Melanocyte of skin (primary cell): ENCODE data around the gene ZBTB17. TPM values are rescaled to one million over a fixed set of nuclear protein-coding genes. Genes with fewer than 3 reads are reported as not detected.

ENCODE experiments used
- small RNA-seq, 2 donors: library from RNA; depleted of rRNA; stranded (forward); fragments of <200 nt; gene quantifications; one replicate each; pipeline ENCODE3, GENCODE V24; 2012
- total RNA-seq, 2 donors: library from RNA; depleted of rRNA; stranded (reverse); fragments of >200 nt; gene quantifications; 2 replicates each; pipeline ENCODE4 v1.2.3, GENCODE V29; 2012

The ZBTB17 gene
- 10 to 100 TPM; 26.0 to 40.6 TPM for total RNA-seq

DNA sequence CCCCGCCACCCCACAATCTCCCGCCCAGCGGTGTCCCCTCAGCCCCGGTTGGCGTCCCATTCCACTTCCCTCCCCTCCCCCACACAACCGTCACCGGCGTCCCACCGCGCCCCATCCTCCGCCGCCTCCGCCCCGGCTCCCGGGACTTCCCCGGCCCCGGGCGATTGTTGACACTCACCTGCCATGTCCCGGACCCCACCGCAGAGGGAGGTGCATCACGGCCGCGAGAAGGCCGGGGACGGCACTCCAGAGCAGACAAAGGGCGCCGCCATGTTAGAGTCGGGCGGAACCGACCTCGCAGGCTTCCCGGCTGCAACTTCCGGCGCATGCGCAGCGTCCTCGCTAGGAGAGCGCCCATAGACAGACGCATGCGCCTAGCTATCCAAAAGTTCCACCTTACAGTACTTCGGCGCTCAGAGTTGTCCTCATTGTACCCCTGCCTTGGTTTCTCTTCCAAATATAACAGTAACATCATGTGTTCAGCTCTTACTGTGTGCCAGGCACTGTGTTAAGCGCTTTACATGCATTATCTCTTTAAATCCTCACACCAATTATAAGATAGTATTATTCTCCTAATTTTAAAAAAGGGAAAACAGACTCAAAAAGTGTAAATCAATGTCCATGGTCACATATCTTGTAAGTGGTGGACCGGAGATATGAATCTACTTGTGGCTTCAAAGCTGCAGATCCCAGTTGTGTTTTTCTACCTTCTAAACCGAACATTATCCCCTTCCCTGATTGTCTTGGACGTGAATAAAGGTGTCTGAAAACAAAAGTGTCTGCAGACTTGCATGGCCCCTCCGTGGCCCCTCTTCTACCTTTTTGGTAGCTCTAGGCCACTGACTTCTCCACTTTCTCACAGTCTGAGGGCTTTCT, at the start of gene ZBTB17:
Gene ZBTB17 (minus strand): TSS at position 297 of the 876 bp plus-strand sequence. CDS start 27,606 bp downstream, outside the sequence.

DNA sequence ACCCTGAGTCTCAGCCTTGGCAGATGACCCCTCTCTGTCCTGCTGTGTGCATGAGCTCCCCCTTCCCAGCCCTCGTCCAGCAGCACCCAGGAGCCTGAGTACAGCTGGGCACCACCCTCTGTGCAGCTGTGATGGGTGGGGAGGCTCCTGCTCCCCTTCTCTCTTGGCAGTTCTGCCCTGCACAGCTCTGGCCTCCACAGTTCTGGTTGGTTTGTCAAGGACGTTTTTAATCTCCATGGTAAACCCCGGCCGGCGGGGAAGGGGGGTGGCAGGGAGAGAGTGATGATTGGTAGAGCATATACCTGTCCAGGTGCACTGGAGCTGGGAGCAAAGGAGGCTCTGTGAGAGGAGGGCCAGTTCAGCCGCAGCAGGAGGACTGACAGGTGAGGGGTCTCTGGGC, 45.8 kb upstream of the ZBTB17 start, which contains the start of gene CLCNKA:
Gene CLCNKA (plus strand): TSS at position 356 of the 400 bp plus-strand sequence. CDS start 584 bp downstream, outside the sequence.

DNA sequence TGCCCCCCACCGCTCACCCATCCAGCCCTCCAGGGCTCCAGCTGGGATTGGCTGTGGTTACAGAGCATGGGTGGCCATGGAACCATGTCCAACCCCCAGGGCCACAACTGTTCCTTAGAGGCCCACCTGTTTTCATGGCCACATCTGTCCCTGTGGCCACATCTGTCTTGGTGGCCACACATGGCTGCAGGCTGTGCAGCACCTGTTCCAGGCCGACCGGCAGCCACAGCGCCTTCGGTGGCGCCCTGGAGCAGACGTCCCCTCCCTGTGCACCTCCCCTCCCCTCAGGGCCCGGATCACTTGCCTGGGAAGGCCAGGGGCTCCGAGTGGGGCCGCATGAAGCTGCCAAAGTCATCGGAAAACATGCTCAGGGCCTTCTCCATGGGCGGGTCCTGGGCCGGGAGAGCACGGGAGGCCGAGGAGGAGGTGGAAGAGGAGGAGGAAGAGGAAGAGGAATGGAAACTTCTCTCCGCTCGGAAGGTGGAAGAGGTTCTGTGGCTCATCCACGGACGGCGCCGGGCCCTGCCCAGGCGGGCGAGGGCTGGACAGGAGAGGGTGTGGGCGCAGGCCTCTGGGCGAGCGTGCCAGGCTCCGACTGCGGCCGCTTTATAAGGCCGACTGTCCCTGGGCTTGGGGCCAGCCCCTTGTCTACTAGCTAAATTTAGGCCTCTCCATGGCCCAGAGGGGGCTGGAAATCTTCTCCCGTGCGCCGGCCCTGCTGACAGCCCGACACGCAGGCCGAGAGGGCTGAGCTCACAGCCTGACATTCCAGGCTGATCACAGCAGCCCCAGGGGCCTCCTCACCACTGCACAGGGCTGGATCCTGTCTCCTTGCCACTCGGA, 41.8 kb upstream of the ZBTB17 start, which contains the start of gene HSPB7:
Gene HSPB7 (minus strand): TSS at position 583 of the 843 bp plus-strand sequence. CDS start 80 bp downstream, at position 503.

Small RNA genes lying within 50 kb of the gene (small RNA-seq; reads per million reads assigned to genes)
- 0 reads per million in 2 donors for gene AL034555.1
- 0 reads per million in 2 donors for gene AL355994.1
- gene AL355994.5, result 0 reads per million in 2 donors

Other genes starting within 250 kb of the ZBTB17 start
- gene SLC25A34, start 239.8 kb downstream of the ZBTB17 start, total RNA-seq, result 1 to 10 TPM in 1 of 2 donors, under 1 TPM in 1; 0.67 to 1.0 TPM
- not detected for gene TMEM82, start 233.6 kb downstream of the ZBTB17 start, total RNA-seq
- 10 to 100 TPM in 1 of 2 donors, 1 to 10 TPM in 1; 9.7 to 12.7 TPM for gene FBLIM1, start 217.3 kb downstream of the ZBTB17 start, total RNA-seq
- 1 to 10 TPM; 1.0 to 1.7 TPM for gene UQCRHL, start 168.5 kb downstream of the ZBTB17 start, total RNA-seq
- gene SPEN, start 128.4 kb downstream of the ZBTB17 start, total RNA-seq, result 10 to 100 TPM; 12.7 to 19.3 TPM
- not detected for gene SRARP, start 28.1 kb upstream of the ZBTB17 start, total RNA-seq
- gene HSPB7, start 41.9 kb upstream of the ZBTB17 start, total RNA-seq, result under 1 TPM in 1 of 2 donors, not detected in 1; 0.33 TPM
- not detected for gene CLCNKA, start 45.9 kb upstream of the ZBTB17 start, total RNA-seq
- not detected for gene CLCNKB, start 67.7 kb upstream of the ZBTB17 start, total RNA-seq
- not detected for gene FAM131C, start 97.5 kb upstream of the ZBTB17 start, total RNA-seq
- gene EPHA2, start 180.0 kb upstream of the ZBTB17 start, total RNA-seq, result 10 to 100 TPM in 1 of 2 donors, 1 to 10 TPM in 1; 2.1 to 11.7 TPM
- gene ARHGEF19, start 236.6 kb upstream of the ZBTB17 start, total RNA-seq, result 1 to 10 TPM; 5.2 to 5.3 TPM